MM.1S (cell line): ENCODE measurements around the gene ITGA11.

Experiments
- EZH2 ChIP-seq: fragments of 300-600 bp; sonication (generic); optimal IDR thresholded peaks from 2 replicates; pipeline ENCODE3; 2017; ENCODE audit warnings: low read depth, mild to moderate bottlenecking, antibody characterized with exemption, low read length, mixed read lengths
- TF ChIP-seq, protein P1 (sequence below): fragments of 300-600 bp; sonication (generic); IDR thresholded peaks from 2 replicates; pipeline ENCODE4 v1.5.1; 2016; ENCODE audit warnings: antibody characterized with exemption, low read length, mixed read lengths

DNA sequence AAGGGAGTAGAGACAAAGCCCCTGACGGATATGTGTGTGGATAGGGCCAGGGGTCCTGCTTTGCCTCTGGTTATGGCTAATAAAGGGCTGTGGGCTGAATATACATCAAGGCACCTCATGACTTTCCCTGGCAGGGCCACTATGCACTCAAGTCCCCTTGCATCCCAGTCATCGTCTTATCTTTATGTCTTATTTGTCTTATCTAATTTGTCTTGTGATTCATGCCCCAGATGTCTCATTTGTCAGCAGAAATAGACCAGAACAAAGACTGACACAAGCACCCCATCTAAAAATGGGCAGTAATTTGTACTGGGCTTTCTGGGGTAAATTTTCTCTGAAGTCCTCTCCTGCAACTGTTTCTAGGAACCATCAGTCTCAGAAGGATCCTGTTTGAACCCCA, 68.6 kb downstream of the ITGA11 start:
- TF ChIP-seq, protein P1, sequence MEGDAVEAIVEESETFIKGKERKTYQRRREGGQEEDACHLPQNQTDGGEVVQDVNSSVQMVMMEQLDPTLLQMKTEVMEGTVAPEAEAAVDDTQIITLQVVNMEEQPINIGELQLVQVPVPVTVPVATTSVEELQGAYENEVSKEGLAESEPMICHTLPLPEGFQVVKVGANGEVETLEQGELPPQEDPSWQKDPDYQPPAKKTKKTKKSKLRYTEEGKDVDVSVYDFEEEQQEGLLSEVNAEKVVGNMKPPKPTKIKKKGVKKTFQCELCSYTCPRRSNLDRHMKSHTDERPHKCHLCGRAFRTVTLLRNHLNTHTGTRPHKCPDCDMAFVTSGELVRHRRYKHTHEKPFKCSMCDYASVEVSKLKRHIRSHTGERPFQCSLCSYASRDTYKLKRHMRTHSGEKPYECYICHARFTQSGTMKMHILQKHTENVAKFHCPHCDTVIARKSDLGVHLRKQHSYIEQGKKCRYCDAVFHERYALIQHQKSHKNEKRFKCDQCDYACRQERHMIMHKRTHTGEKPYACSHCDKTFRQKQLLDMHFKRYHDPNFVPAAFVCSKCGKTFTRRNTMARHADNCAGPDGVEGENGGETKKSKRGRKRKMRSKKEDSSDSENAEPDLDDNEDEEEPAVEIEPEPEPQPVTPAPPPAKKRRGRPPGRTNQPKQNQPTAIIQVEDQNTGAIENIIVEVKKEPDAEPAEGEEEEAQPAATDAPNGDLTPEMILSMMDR, result no peak
- no peak for TF ChIP-seq EZH2
